Middle frontal gyrus (tissue), 1 donor: ENCODE data around the gene SCNN1G.
"Not testable (repeated sequence)": the region's sequence is repeated elsewhere in the genome, so short reads cannot be mapped to it uniquely, and the experiment has no call there.

Experiments
- DNase-seq: peaks from one replicate; pipeline ENCODE4 v3.0.0-alpha.2; 2015; ENCODE audit warnings: low spot score; ENCODE audit errors: extremely low spot score

SCNN1G gene

GRCh38 chr16:23249830-23250229, 67.3 kb downstream of the SCNN1G start:
- DNase-seq: no peak

GRCh38 chr16:23252310-23252709, 69.8 kb downstream of the SCNN1G start:
- DNase-seq: no peak

GRCh38 chr16:23253650-23254049, 71.1 kb downstream of the SCNN1G start:
- DNase-seq: not testable (repeated sequence)

GRCh38 chr16:23254338-23254737, 71.8 kb downstream of the SCNN1G start:
- no peak for DNase-seq

- DNase-seq: no peak
These were observed 72.5 kb downstream of the SCNN1G start for GRCh38 chr16:23255000-23255399.

GRCh38 chr16:23256440-23256839, 73.9 kb downstream of the SCNN1G start:
- no peak for DNase-seq

GRCh38 chr16:23257682-23258081, 75.1 kb downstream of the SCNN1G start:
- DNase-seq: no peak

GRCh38 chr16:23258919-23259237, 76.3 kb downstream of the SCNN1G start:
- DNase-seq: no peak
